LNCaP clone FGC (cell line): ENCODE results near the gene EMID1.
"Not testable (repeated sequence)": the region's sequence is repeated elsewhere in the genome, so short reads cannot be mapped to it uniquely, and the experiment has no call there.

Source experiments
- DNase-seq: peaks from one replicate; pipeline ENCODE4 v3.0.0-alpha.2; 2011; ENCODE audit warnings: low read depth
- H3K4me3 ChIP-seq: 2 replicates; pipeline ENCODE4 v1.5.1; 2011; ENCODE audit warnings: mild to moderate bottlenecking, low read depth, low read length, control low read depth
- CTCF ChIP-seq: IDR thresholded peaks from 2 replicates; pipeline ENCODE4 v1.5.1; 2012; ENCODE audit warnings: mild to moderate bottlenecking; ENCODE audit not compliant: control insufficient read depth, insufficient read depth; ENCODE audit errors: extremely low read depth

Gene EMID1

GRCh38 chr22:29216011-29216872, 10.5 kb downstream of the EMID1 start:
- no peak for TF ChIP-seq CTCF
- H3K4me3 ChIP-seq: no peak overlapping the region
- DNase-seq: no peak

- no peak for DNase-seq
- TF ChIP-seq CTCF: no peak
- H3K4me3 ChIP-seq: no peak overlapping the region
Observed at GRCh38 chr22:29216873-29217666, 11.4 kb downstream of the EMID1 start.

GRCh38 chr22:29217827-29218757, 12.4 kb downstream of the EMID1 start:
- H3K4me3 ChIP-seq: no peak overlapping the region
- no peak for DNase-seq
- no peak for TF ChIP-seq CTCF

- TF ChIP-seq CTCF: no peak
- no peak overlapping the region for H3K4me3 ChIP-seq
- no peak for DNase-seq
Observed at GRCh38 chr22:29218758-29219408, 13.2 kb downstream of the EMID1 start.

GRCh38 chr22:29219409-29219782, 13.7 kb downstream of the EMID1 start:
- not testable (repeated sequence) for H3K4me3 ChIP-seq, DNase-seq

GRCh38 chr22:29219881-29220670, 14.4 kb downstream of the EMID1 start:
- peak; percentile 18 for DNase-seq
- TF ChIP-seq CTCF: peak; percentile 31

More at GRCh38 chr22:29219881-29220670, 14.4 kb downstream of the EMID1 start:
- H3K4me3 ChIP-seq: peak overlapping the region; percentile 13; the same call in 1 of the 2 replicates
